Peyer's patch (tissue), 4 donors: ENCODE data around the gene RASGRF2.

Experiments used
- POLR2A ChIP-seq, 2 donors: fragments of 450-650 bp; IDR thresholded peaks; one replicate each; pipeline ENCODE4 v1.5.1; 2017; ENCODE audit warnings: antibody characterized with exemption in 2 of 2, mild to moderate bottlenecking in 2 of 2, moderate library complexity in 2 of 2
- TF ChIP-seq, protein P1 (sequence below), 6 experiments: fragments of 450-650 bp in 4 of 6; fragments of 200-600 bp in 2 of 6; sonication (generic) in 1 of 6; IDR thresholded peaks; one replicate each; pipeline ENCODE4 v1.5.1; 2017 to 2019; ENCODE audit warnings: antibody characterized with exemption in 6 of 6, mild to moderate bottlenecking in 3 of 6, moderate library complexity in 1 of 6

DNA sequence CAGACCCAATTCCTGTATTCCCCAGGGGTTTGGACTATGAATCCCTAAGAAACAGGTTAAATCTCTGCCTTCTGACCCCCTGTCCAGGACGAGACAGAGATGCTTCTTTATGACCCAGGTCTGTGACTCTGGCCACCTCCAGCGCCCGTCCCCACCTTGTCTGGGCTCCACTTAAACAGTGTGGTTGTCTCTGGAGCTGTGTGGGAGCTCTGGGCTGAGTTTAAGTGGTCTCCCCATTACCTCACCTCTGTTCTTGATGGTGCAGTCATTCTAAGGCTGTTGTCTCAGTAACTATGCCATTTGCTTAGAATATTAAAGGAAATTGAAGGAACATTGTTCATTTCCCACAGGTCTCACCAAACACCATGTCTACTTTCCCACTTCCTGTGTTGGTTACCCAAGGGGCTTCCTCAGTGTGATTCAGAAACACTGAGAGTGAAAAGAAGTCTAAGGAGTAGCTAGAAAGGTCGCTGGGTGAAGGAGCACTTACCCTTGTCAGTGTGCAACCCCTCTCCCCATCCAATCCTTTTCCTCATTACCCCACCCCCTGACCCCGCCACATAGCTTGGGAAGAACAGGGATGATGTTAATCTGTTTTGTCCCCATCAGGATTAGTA is 145.2 kb downstream of the RASGRF2 start:
- TF ChIP-seq, protein P1, sequence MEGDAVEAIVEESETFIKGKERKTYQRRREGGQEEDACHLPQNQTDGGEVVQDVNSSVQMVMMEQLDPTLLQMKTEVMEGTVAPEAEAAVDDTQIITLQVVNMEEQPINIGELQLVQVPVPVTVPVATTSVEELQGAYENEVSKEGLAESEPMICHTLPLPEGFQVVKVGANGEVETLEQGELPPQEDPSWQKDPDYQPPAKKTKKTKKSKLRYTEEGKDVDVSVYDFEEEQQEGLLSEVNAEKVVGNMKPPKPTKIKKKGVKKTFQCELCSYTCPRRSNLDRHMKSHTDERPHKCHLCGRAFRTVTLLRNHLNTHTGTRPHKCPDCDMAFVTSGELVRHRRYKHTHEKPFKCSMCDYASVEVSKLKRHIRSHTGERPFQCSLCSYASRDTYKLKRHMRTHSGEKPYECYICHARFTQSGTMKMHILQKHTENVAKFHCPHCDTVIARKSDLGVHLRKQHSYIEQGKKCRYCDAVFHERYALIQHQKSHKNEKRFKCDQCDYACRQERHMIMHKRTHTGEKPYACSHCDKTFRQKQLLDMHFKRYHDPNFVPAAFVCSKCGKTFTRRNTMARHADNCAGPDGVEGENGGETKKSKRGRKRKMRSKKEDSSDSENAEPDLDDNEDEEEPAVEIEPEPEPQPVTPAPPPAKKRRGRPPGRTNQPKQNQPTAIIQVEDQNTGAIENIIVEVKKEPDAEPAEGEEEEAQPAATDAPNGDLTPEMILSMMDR (IDR thresholded peaks at IDR 0.05): no peak
- TF ChIP-seq POLR2A (IDR thresholded peaks at IDR 0.05): no peak
